GM18867 (cell line): Measurements from ENCODE around the gene ALG14.

Source experiments
- ATAC-seq: cut with Tn5 transposase; IDR thresholded peaks from one replicate; pipeline ENCODE4 v1.9.1; 2021; ENCODE audit warnings: mild to moderate bottlenecking, moderate library complexity; ENCODE audit not compliant: unreplicated experiment

Gene ALG14

DNA sequence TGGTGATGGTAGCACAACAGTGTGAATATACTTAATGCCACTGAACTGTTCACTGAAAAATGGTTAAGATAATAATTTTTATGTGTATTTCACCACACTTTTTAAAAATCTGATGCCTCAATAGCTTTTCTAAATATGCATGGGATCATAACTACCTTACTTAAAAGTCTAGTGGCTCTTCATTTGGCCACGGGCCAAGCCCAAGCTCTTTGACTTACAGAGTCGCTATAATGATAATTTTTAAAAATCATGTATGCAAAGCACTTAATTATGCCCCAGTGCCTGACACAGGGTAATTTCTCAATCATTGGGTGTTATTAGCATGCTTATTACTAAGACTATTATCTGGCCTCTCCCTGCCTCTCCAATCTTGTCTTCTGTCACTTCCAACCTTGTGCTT is 138.2 kb downstream of the ALG14 start:
- no peak for ATAC-seq

DNA sequence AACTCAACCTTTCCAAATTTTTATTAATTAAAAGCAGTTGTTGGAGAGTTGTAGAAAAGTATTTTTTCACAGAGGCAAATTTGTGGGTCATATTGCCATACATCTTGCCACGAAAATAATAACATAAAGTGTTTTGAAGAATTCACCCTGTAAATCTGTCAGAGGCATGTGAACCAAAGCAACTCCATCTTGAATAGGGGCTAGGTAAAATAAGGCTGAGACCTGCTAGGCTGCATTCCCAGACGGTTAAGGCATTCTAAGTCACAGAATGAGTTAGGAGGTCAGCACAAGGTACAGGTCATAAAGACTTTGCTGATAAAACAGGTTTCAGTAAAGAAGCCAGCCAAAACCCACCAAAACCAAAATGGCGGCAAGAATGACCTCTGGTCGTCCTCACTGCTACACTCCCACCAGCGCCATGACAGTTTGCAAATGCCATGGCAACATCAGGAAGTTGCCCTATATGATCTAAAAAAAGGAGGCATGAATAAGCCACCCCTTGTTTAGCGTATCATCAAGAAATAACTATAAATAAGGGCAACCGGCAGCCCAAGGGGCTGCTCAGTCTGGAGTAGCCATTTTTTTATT is 141.4 kb downstream of the ALG14 start:
- ATAC-seq, result no peak

DNA sequence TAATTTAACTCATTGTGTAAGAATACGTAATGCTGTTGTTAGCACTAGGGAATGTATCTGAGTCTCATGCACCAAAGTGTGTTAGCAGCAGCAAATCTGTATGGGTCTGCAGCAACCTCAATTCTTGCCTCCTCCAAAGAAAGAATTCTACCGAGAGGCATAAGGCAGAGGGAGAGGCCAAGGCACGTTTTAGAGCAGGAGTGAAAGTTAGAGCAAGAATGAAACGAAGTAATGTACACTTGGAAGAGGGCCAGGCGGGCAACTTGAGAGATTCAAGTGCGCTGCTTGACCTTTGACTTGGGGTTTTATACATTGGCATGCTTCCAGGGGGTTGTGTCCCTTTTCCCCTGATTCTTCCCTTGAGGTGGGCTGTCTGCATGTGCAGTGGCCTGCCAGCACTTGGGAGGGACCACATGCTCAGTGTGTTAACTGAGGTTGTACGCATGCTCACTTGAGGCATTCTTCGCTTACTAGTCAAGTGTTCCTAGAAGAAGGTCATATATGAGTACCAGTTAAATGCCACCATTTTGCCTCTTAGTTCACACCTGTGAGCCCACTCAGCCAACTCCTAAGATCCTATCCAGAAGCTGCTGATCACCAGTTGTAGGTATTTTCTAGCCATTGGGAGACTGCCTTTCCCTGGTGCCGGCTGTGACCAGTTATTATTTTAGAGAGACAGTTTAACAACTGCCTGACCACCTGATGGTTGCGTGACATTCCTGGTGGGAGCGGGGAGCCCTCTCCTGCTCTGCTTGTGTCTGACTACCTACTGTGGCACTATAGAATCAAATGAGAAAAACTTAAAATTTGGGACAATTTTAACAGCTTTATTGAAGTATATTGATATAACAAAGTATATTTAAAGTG is 143.2 kb downstream of the ALG14 start:
- no peak for ATAC-seq

DNA sequence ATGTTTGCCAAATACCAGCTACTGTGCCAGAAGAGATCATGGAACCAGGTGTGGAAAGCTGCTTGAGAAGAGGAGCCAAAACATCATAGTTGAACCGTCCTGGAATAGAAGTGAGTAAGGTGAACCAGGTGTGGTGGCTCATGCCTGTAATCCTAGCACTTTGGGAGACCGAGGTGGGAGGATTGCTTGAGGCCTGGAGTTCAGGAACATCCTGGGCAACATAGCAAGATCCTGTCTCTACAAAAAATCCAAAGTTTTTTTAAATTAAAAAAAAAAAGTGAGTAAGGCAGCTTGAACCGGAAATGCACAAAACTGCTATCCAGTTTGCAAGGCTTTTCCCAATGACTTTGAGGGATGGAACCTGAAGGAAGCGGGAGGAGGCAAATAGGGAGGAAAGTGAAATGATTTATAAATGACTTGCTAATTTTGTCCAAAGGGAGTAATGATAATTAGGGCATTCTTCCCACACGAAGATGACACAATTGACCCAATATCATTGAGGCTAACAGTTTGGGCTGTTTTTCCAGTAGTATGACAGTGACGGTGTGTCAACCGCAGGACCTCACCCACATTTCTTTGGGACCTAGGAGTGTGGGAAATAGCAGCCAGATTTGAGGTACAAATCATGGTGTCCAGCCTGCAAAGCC is 144.3 kb downstream of the ALG14 start:
- no peak for ATAC-seq

DNA sequence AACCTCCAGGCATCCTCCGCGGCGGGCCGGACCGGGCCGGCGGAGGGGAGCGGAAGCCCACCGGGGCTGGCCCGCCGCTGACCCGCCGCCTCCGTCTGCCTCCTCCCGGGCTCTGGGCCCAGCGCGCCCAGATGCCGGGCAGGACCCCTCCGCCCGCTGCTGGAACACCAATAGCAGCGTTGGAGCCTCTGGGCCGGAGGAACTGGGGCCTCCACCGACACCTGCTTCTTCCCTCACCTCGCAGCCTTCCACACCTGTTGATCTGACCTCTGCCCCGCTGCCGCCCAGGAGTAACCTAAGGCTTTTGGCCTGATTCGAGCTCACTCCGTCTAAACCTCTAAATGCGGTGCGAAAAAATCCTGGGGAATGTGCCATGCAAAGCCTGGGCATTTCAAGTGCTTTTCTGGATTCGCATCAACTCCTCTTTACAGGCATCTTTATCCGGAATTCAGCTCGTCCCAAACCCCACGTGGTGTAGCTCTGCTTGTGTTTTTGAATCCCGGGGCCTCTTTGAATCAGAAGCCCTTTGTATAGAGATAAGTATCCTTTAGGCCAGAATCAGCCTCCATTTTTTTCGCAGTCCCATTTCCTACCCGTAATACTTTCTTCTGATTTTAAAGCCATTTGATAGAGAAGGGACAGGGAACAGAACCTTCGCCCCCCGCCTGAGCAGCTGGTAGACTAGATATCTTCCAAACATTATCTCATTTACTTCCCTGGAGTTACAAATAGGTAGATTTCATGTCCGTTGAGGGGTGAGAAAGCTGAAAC is 145.2 kb downstream of the ALG14 start:
- ATAC-seq, result no peak

DNA sequence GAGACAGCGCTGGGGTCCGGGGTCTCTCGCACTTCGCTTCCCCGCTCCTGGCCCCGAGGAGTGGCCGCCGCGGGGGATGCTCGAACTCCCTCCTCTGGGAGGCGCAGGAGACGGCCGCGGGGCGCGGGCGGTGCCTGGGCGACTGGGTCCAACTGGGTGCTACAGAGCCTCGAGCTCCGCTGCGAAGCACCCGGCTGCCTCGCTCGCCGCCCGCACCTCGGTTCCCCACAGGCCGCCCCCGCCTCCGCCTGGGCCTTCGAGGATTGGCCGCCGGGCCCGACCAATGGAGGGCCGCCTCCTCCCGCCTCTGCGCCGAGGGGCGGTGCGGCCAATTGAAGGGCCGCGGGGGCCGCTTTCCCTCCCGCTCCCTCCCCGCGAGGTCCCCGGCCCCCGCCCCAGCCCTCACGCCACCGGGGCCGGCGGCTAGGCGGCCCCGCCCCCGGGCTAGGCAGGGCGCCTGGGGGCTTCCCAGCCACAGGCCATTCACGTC is 145.8 kb downstream of the ALG14 start, which contains the start of gene CNN3:
TSS of gene CNN3 (minus strand) at position 196 of the 490 bp plus-strand sequence. CDS start 216 bp downstream, outside the sequence.
- peak; percentile 84 for ATAC-seq

DNA sequence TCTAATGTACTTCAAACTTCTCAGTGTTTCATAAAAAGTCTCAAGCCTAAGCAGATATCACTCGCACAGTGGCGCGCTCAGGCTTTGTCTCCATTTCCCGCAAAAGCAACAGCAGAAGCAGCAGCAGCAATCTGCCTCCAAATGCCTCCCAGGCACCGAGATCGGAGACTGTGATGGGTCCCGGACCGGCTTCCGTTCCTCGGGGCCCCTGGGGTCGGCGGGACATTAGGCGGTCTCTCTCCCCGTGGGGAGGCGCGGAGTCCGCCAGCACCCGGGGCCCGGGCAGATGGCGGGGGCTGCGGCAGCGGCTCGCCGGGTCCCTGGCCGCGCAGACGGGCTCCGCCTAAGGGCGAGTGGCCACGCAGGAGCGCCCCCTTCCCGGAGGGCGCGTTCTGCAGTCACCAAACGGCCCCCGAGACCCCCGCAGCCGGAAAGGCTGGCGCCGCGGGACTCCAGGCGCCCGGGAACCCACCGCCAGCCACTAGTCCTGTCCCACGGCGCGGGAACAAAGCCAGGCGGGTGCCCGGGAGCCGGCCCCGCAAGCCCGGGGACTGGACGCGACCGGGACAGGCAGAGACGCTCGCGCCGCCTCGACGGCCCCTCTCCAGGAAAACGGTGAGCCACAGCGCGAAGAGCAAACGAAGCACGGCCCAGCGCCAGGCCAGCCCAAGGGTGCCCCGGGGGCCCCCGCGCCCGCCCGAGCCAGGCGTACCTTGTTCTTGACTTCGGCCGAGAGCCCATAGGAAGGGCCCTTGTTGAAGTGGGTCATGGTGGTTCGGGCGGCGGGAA is 146.4 kb downstream of the ALG14 start:
- peak; percentile 29 for ATAC-seq

DNA sequence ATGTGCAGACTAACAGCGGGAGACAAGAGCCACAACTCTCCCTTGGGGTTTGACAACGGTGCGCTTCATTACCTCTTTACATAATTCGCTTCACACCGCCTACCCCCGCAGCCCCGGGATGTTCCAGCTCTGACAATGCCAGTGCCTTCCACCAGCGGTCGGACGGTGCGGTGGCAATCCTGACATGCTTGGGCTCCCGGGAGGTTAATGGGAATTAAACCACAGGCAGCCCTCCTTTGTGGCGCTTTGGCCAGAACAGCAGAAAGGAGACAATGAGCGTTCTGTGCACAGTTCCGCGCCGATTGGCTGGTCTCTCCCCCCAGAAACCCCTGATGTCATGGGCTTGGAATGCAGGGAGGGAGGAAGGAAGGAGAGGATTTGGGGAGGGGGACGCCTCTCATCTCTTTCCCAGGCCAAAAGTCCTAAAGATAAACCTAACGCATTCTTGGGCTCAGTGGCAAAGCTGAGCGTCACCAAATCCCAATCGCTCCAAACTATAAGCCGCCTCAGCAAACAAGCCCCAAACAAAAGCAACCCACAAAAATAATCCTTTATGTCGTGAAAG is 147.1 kb downstream of the ALG14 start:
- no peak for ATAC-seq

DNA sequence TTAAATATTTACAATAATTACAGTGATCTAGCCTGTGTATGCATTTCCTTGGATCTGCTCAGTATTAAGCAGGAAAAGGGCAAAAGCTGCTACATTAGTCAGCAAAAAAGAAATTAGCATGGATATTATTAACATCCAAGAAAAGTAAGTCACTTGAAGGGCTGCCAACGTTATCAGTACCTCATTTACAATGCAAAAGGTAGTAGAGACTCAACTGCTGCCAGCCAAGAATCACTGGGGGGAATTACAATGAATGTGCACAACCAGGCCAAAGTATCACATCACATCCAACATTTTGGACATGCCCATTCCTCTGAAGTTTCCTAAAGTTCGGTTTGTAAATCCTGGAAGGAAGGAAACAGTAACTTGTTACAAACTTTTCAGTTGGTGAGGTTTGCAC is 147.7 kb downstream of the ALG14 start:
- ATAC-seq, result no peak
